OCI-LY7 (cell line): Measurements from ENCODE around the gene WNT7A.

ENCODE experiments used
- EZH2phosphoT487 ChIP-seq: fragments of 200-600 bp; sonication (generic); IDR thresholded peaks from 2 replicates; pipeline ENCODE4 v1.6.1; 2018; ENCODE audit warnings: low read depth, borderline replicate concordance, mild to moderate bottlenecking, mixed run types, antibody characterized with exemption, low read length, moderate library complexity, mixed read lengths
- TF ChIP-seq, protein P1 (sequence below): fragments of 200-600 bp; sonication (generic); conservative IDR thresholded peaks from 2 replicates; pipeline ENCODE4 v1.5.1; 2014; ENCODE audit warnings: mild to moderate bottlenecking, antibody characterized with exemption, low read length, moderate library complexity, mixed read lengths

DNA sequence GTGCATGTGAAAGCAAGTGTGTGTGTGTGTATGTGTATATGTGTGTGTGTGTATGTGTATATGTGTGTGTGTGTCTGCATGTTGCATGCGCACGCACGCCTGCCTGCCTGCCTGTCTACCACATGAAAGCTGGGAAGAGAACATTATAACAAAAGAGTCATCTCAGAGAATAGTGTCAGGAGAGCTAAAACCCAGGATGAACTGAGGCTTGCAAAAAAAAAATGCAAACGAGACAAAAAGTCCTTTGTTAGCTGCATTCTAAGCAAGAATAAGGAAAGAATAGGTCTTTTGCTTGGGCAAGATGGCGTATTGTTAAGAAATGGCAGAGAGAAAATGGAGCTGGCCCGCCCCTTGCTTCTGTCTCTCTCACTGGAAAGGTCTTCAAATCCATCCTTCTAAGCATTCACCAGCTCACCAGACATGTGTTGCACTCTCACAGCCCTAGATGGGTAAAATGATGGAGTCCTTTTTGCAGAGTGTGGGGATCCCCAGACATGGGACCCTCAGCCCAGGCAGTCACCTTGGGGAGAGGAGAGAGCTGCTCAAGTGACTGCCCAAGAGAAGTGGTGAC, 16.4 kb downstream of the WNT7A start:
- TF ChIP-seq, protein P1, sequence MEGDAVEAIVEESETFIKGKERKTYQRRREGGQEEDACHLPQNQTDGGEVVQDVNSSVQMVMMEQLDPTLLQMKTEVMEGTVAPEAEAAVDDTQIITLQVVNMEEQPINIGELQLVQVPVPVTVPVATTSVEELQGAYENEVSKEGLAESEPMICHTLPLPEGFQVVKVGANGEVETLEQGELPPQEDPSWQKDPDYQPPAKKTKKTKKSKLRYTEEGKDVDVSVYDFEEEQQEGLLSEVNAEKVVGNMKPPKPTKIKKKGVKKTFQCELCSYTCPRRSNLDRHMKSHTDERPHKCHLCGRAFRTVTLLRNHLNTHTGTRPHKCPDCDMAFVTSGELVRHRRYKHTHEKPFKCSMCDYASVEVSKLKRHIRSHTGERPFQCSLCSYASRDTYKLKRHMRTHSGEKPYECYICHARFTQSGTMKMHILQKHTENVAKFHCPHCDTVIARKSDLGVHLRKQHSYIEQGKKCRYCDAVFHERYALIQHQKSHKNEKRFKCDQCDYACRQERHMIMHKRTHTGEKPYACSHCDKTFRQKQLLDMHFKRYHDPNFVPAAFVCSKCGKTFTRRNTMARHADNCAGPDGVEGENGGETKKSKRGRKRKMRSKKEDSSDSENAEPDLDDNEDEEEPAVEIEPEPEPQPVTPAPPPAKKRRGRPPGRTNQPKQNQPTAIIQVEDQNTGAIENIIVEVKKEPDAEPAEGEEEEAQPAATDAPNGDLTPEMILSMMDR = no peak
- no peak for TF ChIP-seq EZH2phosphoT487
